Neuronal stem cell (in vitro differentiated cells): Measurements from ENCODE around the gene PMCH.

Source experiments
- DNase-seq: peaks from one replicate; pipeline ENCODE4 v3.0.0-alpha.2; 2013; ENCODE audit warnings: low spot score
- H2AFZ ChIP-seq: one replicate; pipeline ENCODE4 v1.6.1; 2013; ENCODE audit warnings: mild to moderate bottlenecking, low read length, inconsistent platforms
- H2AK5ac ChIP-seq: 2 replicates; pipeline ENCODE4 v1.6.1; 2013; ENCODE audit warnings: low read depth, mild to moderate bottlenecking, inconsistent platforms, low read length, moderate library complexity, mixed read lengths
- H2BK120ac ChIP-seq: 2 replicates; pipeline ENCODE4 v1.6.1; 2013; ENCODE audit warnings: low read depth, mild to moderate bottlenecking, inconsistent platforms, low read length, moderate library complexity, mixed read lengths
- H2BK12ac ChIP-seq: one replicate; pipeline ENCODE4 v1.6.1; 2013; ENCODE audit warnings: low read length, inconsistent platforms
- H2BK15ac ChIP-seq: 2 replicates; pipeline ENCODE4 v1.6.1; 2013; ENCODE audit warnings: mild to moderate bottlenecking, low read length, inconsistent platforms, mixed read lengths
- H2BK5ac ChIP-seq: one replicate; pipeline ENCODE4 v1.6.1; 2013; ENCODE audit warnings: inconsistent platforms, mild to moderate bottlenecking, low read length, moderate library complexity
- H3K14ac ChIP-seq: one replicate; pipeline ENCODE4 v1.6.1; 2013; ENCODE audit warnings: low read length, inconsistent platforms
- H3K18ac ChIP-seq: 2 replicates; pipeline ENCODE4 v1.6.1; 2013; ENCODE audit warnings: low read length, inconsistent platforms
- H3K23ac ChIP-seq: 2 replicates; pipeline ENCODE4 v1.6.1; 2013; ENCODE audit warnings: low read depth, mild to moderate bottlenecking, mixed read lengths, low read length, inconsistent platforms; ENCODE audit not compliant: poor library complexity
- H3K27ac ChIP-seq: replicated peaks from 3 replicates; pipeline ENCODE4 v1.5.1; 2013; ENCODE audit warnings: low read length, inconsistent platforms
- H3K27me3 ChIP-seq, 3 experiments: 2 replicates each; pipeline ENCODE4 v1.6.1; 2013; ENCODE audit warnings: low read length in 3 of 3, mild to moderate bottlenecking in 2 of 3, inconsistent platforms in 1 of 3, low read depth in 1 of 3, mixed read lengths in 1 of 3, moderate library complexity in 1 of 3; ENCODE audit not compliant: control insufficient read depth in 3 of 3, insufficient read depth in 3 of 3
- H3K36me3 ChIP-seq, 2 donors: replicated peaks in 1 of 2; 2 replicates each; pipeline ENCODE4 v1.6.1; 2013; ENCODE audit warnings: low read length in 2 of 2; ENCODE audit not compliant: control insufficient read depth in 2 of 2, insufficient read depth in 2 of 2
- H3K4ac ChIP-seq: 2 replicates; pipeline ENCODE4 v1.6.1; 2013; ENCODE audit warnings: inconsistent platforms, mild to moderate bottlenecking, low read length, moderate library complexity
- H3K4me1 ChIP-seq, 2 donors: 1 replicate in 1 of 2; 2 replicates in 1 of 2; pipeline ENCODE4 v1.6.1; 2013; ENCODE audit warnings: low read length in 2 of 2, low read depth in 1 of 2; ENCODE audit not compliant: control insufficient read depth in 2 of 2, insufficient read depth in 1 of 2
- H3K4me2 ChIP-seq: one replicate; pipeline ENCODE4 v1.6.1; 2013; ENCODE audit warnings: mild to moderate bottlenecking, low read length, inconsistent platforms; ENCODE audit not compliant: insufficient read depth, poor library complexity, severe bottlenecking
- H3K4me3 ChIP-seq, 2 donors: 2 replicates each; pipeline ENCODE4 v1.5.1; 2013; ENCODE audit warnings: low read length in 2 of 2, mild to moderate bottlenecking in 2 of 2, inconsistent platforms in 1 of 2, moderate library complexity in 1 of 2
- H3K79me1 ChIP-seq: one replicate; pipeline ENCODE4 v1.6.1; 2013; ENCODE audit warnings: low read depth, mild to moderate bottlenecking, inconsistent platforms, low read length, moderate library complexity
- H3K9ac ChIP-seq: one replicate; pipeline ENCODE4 v1.6.1; 2013; ENCODE audit warnings: mild to moderate bottlenecking, low read depth, low read length, inconsistent platforms; ENCODE audit not compliant: poor library complexity
- H3K9me3 ChIP-seq, 2 donors: replicated peaks in 1 of 2; 2 replicates each; pipeline versions ENCODE3 to v1.6.1; 2013; ENCODE audit warnings: low read length in 2 of 2, mild to moderate bottlenecking in 2 of 2, inconsistent platforms in 1 of 2, low read depth in 1 of 2, mixed read lengths in 1 of 2, moderate library complexity in 1 of 2; ENCODE audit not compliant: control insufficient read depth in 2 of 2, insufficient read depth in 1 of 2
- H4K8ac ChIP-seq: one replicate; pipeline ENCODE4 v1.6.1; 2013; ENCODE audit warnings: low read depth, mild to moderate bottlenecking, inconsistent platforms, low read length, moderate library complexity
- H4K91ac ChIP-seq: one replicate; pipeline ENCODE4 v1.6.1; 2013; ENCODE audit warnings: low read length, low read depth, mild to moderate bottlenecking, inconsistent platforms; ENCODE audit not compliant: poor library complexity
- WGBS, 2 donors: extraction: QIAGEN DNeasy Blood & Tissue Kit; methylation state at CpG; one replicate each; pipeline ENCODE4 v1.1.7; 2013; ENCODE audit warnings: missing lambda C conversion rate in 2 of 2, mixed read lengths in 1 of 2; ENCODE audit not compliant: insufficient read length in 2 of 2, insufficient replicate concordance in 1 of 2; ENCODE audit errors: extremely low coverage in 2 of 2; 5-methylcytosine and 5-hydroxymethylcytosine counted together

PMCH gene

DNA sequence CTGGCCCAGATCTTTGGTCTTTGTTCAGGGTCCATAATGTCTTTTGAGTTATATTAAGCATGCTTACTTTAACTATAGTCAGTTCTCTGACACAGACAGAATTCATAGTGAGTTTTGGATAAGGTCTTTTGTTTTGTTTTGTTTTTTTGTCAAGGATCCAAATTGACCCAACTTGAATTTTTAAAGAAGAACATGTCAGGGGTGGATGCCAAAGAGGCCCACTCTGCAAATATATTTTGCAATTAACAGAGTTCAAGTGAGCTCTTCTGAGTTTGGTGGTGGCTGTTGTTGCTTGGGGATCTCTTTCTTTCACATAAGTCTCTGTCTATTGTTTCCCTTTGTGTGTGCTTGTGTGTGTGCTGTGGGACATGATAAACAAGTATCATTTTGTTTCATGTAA is 34.4 kb upstream of the PMCH start:
- no peak for DNase-seq
- no peaks in the 10 kb centered on the region for H3K27me3 ChIP-seq
- no peak overlapping the region for H2BK120ac ChIP-seq
- no peak overlapping the region for H2BK5ac ChIP-seq
- no peak overlapping the region for H3K9ac ChIP-seq
- H3K4ac ChIP-seq: no peak overlapping the region
- H3K18ac ChIP-seq: no peak overlapping the region
- no peak overlapping the region for H2AFZ ChIP-seq
- H2BK12ac ChIP-seq: no peak overlapping the region
- no peaks in the 10 kb centered on the region for H3K9me3 ChIP-seq
- no peak overlapping the region for H3K14ac ChIP-seq
- H3K4me1 ChIP-seq: no peaks in the 10 kb centered on the region
- no peak overlapping the region for H3K4me2 ChIP-seq
- H3K27ac ChIP-seq: no peak overlapping the region
- H4K8ac ChIP-seq: no peak overlapping the region
- no peak overlapping the region for H2AK5ac ChIP-seq
- H3K4me3 ChIP-seq: no peak overlapping the region
- H4K91ac ChIP-seq: no peak overlapping the region
- no peak overlapping the region for H2BK15ac ChIP-seq
- H3K36me3 ChIP-seq: no peaks in the 10 kb centered on the region
- no peaks in the 10 kb centered on the region for H3K79me1 ChIP-seq
- H3K23ac ChIP-seq: no peak overlapping the region

DNA sequence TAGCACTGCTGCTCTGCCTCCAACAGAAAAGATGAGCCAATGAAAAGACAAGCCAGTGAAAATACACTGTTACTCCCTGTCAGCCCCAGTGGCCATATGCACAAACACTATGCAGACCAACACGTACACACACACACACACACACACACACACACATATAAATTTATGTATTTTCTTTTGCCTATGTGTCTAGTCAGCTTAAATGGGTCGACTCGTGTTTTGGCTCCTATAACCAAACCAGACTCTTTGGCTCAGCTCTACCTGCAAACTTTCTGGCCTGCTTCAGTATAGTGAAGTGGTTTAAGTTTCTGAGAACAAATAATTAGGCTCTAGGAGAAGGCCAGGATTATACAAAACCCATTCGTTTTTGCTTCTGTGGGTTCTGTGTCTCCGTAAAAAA is 30.3 kb upstream of the PMCH start:
- no peak overlapping the region for H3K27ac ChIP-seq
- H2BK120ac ChIP-seq: no peak overlapping the region
- H3K14ac ChIP-seq: no peak overlapping the region
- H4K91ac ChIP-seq: no peak overlapping the region
- no peaks in the 10 kb centered on the region for H3K79me1 ChIP-seq
- H2AK5ac ChIP-seq: no peak overlapping the region
- no peak overlapping the region for H2AFZ ChIP-seq
- H4K8ac ChIP-seq: no peak overlapping the region
- H3K4me1 ChIP-seq: no peaks in the 10 kb centered on the region
- no peak overlapping the region for H3K23ac ChIP-seq
- H2BK5ac ChIP-seq: no peak overlapping the region
- WGBS, 2 donors: no CpG with 5 or more reads among the region's 5 CpGs
- no peaks in the 10 kb centered on the region for H3K9me3 ChIP-seq
- H3K4me2 ChIP-seq: no peak overlapping the region
- no peaks in the 10 kb centered on the region for H3K27me3 ChIP-seq
- H3K4me3 ChIP-seq: no peak overlapping the region
- H3K4ac ChIP-seq: no peak overlapping the region
- no peaks in the 10 kb centered on the region for H3K36me3 ChIP-seq
- H2BK12ac ChIP-seq: no peak overlapping the region
- H3K18ac ChIP-seq: no peak overlapping the region
- H2BK15ac ChIP-seq: no peak overlapping the region
- no peak overlapping the region for H3K9ac ChIP-seq
- no peak for DNase-seq

- H3K9me3 ChIP-seq: no peaks in the 10 kb centered on the region
- H3K4me2 ChIP-seq: no peak overlapping the region
- no peak for DNase-seq
- no peak overlapping the region for H3K4ac ChIP-seq
- no peak overlapping the region for H3K4me3 ChIP-seq
- H3K23ac ChIP-seq: no peak overlapping the region
- H2AFZ ChIP-seq: no peak overlapping the region
- no peak overlapping the region for H4K91ac ChIP-seq
- H2AK5ac ChIP-seq: no peak overlapping the region
- no peaks in the 10 kb centered on the region for H3K79me1 ChIP-seq
- no peak overlapping the region for H2BK15ac ChIP-seq
- H2BK120ac ChIP-seq: no peak overlapping the region
- H3K4me1 ChIP-seq: no peaks in the 10 kb centered on the region
- no peak overlapping the region for H3K27ac ChIP-seq
- H2BK12ac ChIP-seq: no peak overlapping the region
- no peak overlapping the region for H3K14ac ChIP-seq
- no peaks in the 10 kb centered on the region for H3K36me3 ChIP-seq
- no peak overlapping the region for H3K18ac ChIP-seq
- H2BK5ac ChIP-seq: no peak overlapping the region
- no peak overlapping the region for H3K9ac ChIP-seq
- H4K8ac ChIP-seq: no peak overlapping the region
- H3K27me3 ChIP-seq: no peaks in the 10 kb centered on the region
These were observed 23.1 kb upstream of the PMCH start for GRCh38 chr12:102220736-102221135.

- H3K4me3 ChIP-seq: no peak overlapping the region
- WGBS, 2 donors: no CpG with 5 or more reads among the region's 5 CpGs
- no peak overlapping the region for H4K8ac ChIP-seq
- H3K23ac ChIP-seq: no peak overlapping the region
- no peak overlapping the region for H3K9ac ChIP-seq
- H2BK120ac ChIP-seq: no peak overlapping the region
- H3K79me1 ChIP-seq: no peaks in the 10 kb centered on the region
- H3K4me2 ChIP-seq: no peak overlapping the region
- H2BK5ac ChIP-seq: no peak overlapping the region
- no peaks in the 10 kb centered on the region for H3K9me3 ChIP-seq
- H3K27me3 ChIP-seq: no peaks in the 10 kb centered on the region
- no peak overlapping the region for H3K27ac ChIP-seq
- H3K18ac ChIP-seq: no peak overlapping the region
- H3K36me3 ChIP-seq: no peaks in the 10 kb centered on the region
- H3K14ac ChIP-seq: no peak overlapping the region
- no peak overlapping the region for H3K4ac ChIP-seq
- no peak overlapping the region for H2BK12ac ChIP-seq
- H4K91ac ChIP-seq: no peak overlapping the region
- H2AK5ac ChIP-seq: no peak overlapping the region
- no peaks in the 10 kb centered on the region for H3K4me1 ChIP-seq
- H2AFZ ChIP-seq: no peak overlapping the region
- no peak overlapping the region for H2BK15ac ChIP-seq
- no peak for DNase-seq
These were observed 18.5 kb upstream of the PMCH start for GRCh38 chr12:102215992-102216691.
